IPS-15b (cell line): ENCODE measurements around the gene CAGE1.

Experiments used
- H3K27me3 ChIP-seq: one replicate; pipeline ENCODE4 v1.6.1; 2013; ENCODE audit warnings: low read length; ENCODE audit not compliant: control insufficient read depth, insufficient read depth
- H3K36me3 ChIP-seq: one replicate; pipeline ENCODE4 v1.6.1; 2013; ENCODE audit warnings: low read length; ENCODE audit not compliant: control insufficient read depth, insufficient read depth
- H3K4me1 ChIP-seq: one replicate; pipeline ENCODE4 v1.6.1; 2013; ENCODE audit warnings: mild to moderate bottlenecking, low read length; ENCODE audit not compliant: control insufficient read depth, insufficient read depth
- H3K4me3 ChIP-seq: one replicate; pipeline ENCODE4 v1.5.1; 2013; ENCODE audit warnings: low read depth, low read length
- H3K9ac ChIP-seq: one replicate; pipeline ENCODE4 v1.6.1; 2013; ENCODE audit warnings: low read depth, mild to moderate bottlenecking, low read length
- H3K9me3 ChIP-seq: one replicate; pipeline ENCODE4 v1.6.1; 2013; ENCODE audit warnings: mild to moderate bottlenecking, low read length; ENCODE audit not compliant: control insufficient read depth, insufficient read depth

Gene CAGE1

DNA sequence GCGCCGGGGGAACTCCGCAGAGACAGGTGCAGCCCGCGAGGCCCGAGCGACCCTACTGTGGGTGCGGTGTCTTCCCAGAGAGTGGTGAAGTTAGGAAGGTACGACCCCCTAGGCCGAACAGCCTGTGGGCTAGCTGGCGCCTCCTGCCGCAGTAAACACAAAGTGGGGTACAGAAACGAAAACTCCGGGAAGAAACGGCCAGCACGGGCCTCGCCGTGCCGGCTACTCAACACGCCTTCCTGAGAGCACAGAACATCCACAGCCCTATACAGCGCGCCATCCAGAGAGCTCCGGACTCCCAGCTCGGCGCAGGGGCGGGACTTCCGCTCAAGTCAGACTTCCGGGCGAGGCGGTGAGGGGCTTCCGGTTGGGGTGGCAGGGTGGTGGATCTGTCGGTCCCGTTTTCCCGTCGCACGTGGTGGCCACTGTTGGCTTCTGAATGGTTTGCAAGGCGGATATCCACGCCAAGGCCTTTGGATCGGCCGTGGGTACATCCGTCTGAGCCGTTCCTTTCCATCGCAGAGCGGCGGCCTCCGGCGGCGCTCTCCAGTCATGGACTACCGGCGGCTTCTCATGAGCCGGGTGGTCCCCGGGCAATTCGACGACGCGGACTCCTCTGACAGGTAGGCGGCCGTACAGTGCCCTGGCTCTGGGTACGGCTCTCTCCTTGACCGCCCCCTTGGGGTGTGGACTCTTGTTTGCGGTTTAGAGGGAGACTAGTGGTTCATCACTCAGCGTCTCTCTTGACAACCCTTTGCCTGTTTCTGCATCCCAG lies at the start of gene CAGE1, which contains the start of gene RIOK1:
TSS of gene CAGE1 (minus strand) at position 292 of the 775 bp plus-strand sequence. CDS start 2,569 bp downstream, outside the sequence.
TSS of gene RIOK1 (plus strand) at position 358 of the 775 bp plus-strand sequence. CDS start at position 553, 195 bp downstream.
- Histone ChIP-seq H3K9me3 (no peaks in the 10 kb centered on the region), H3K36me3 (no peaks in the 10 kb centered on the region), H3K4me1 (peaks cover 7% of the 10 kb centered on the region), H3K9ac (peak within 1 kb of the TSS; percentile 86), H3K27me3 (no peaks in the 10 kb centered on the region), H3K4me3 (peak within 1 kb of the TSS; percentile 68)

DNA sequence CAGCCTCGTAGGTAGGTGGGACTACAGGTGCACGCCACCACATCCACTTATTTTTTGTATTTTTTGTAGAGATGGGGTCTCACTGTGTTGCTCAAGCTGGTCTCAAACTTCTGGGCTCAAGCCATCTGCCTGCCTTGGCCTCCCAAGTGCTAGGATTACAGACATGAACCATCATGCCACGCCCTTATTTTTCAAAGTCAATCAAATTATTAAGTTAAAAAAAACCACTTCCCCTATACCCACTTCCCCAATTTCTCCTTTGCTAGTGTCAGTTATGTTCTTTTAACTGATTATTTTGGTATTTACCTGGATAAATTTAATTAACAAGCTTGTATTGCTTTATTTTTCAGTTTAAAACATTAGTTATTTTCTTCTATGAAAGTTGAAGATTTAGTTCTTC lies 49.7 kb upstream of the CAGE1 start:
- Histone ChIP-seq H3K36me3 (no peaks in the 10 kb centered on the region), H3K9me3 (no peaks in the 10 kb centered on the region), H3K4me1 (no peaks in the 10 kb centered on the region), H3K27me3 (no peaks in the 10 kb centered on the region), H3K4me3 (no peak overlapping the region), H3K9ac (no peak overlapping the region)

GRCh38 chr6:7438011-7438410 lies 48.5 kb upstream of the CAGE1 start:
- Histone ChIP-seq H3K36me3 (no peaks in the 10 kb centered on the region), H3K9me3 (no peaks in the 10 kb centered on the region), H3K27me3 (no peaks in the 10 kb centered on the region), H3K9ac (no peak overlapping the region), H3K4me3 (no peak overlapping the region), H3K4me1 (no peaks in the 10 kb centered on the region)

GRCh38 chr6:7434672-7435071 lies 45.1 kb upstream of the CAGE1 start:
- H3K36me3 ChIP-seq = no peaks in the 10 kb centered on the region
- no peaks in the 10 kb centered on the region for H3K9me3 ChIP-seq
- no peak overlapping the region for H3K4me3 ChIP-seq
- no peaks in the 10 kb centered on the region for H3K27me3 ChIP-seq
- no peak overlapping the region for H3K9ac ChIP-seq
- H3K4me1 ChIP-seq = no peaks in the 10 kb centered on the region

DNA sequence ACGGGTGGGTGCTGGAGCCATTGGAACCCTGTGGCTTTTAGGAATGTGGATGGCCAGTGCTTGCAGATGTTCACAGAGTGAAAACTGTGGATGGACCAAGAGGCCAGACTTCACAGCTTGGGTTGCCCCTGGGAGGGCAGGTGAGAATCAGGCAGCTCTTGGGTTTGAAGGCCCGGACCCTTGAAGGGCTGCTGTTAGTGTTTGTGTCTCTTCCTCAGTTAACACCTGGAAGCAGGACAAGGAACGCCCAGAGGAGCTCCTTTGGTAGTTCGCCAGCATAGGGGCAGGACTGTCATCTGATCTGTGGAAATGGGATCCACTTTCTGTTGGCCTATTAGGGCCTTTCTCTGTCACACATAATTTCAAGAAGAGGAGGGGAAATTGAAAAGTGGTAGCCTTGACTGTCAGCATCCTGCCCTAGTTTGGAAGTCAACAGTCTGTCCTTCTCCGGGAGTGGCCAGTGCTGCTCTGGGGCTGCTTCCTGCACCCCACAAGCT lies 43.6 kb upstream of the CAGE1 start:
- Histone ChIP-seq H3K4me3 (no peak overlapping the region), H3K9me3 (no peaks in the 10 kb centered on the region), H3K4me1 (no peaks in the 10 kb centered on the region), H3K27me3 (no peaks in the 10 kb centered on the region), H3K9ac (peak overlapping the region; percentile 47), H3K36me3 (no peaks in the 10 kb centered on the region)

- no peak overlapping the region for H3K4me3 ChIP-seq
- H3K4me1 ChIP-seq = no peaks in the 10 kb centered on the region
- peak overlapping the region; percentile 47 for H3K9ac ChIP-seq
- no peaks in the 10 kb centered on the region for H3K36me3 ChIP-seq
- no peaks in the 10 kb centered on the region for H3K27me3 ChIP-seq
- no peaks in the 10 kb centered on the region for H3K9me3 ChIP-seq
These were observed 43.0 kb upstream of the CAGE1 start for GRCh38 chr6:7432391-7433120.

DNA sequence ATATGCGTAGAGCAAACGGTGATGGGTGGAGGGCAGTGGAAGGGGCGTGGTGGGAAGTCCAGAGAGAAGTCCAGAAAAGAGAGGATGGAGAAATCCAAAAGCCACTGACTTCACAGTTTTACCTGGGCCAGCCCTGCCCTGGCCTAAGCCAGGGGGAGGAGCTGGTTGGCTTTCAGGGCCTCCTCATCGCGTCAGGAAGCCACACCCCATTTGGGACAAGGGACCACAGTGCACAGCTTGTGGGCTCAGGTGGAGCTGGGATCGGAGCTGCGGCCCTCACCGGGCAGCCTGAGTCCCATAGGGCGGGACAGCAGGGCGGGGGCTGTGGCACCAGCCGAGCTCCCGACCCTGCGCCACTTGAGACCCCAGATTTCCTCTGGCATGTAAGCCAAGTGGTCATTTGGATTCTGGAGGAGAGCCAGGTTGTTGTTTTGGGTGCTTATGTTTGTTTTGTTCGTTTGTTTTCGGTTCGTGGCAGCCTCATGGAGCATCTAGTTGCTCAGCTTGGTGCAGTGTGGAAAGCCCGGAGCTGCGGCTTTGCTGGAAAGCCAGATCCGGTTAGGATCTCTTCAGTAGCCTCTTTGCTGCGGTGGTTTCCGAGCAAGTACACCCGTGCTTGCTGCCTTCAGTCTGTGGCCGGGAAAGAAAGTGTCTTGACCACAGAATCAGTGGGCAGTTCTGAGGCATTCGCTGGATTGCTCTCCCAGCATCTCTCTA lies 42.3 kb upstream of the CAGE1 start:
- no peaks in the 10 kb centered on the region for H3K36me3 ChIP-seq
- no peak overlapping the region for H3K9ac ChIP-seq
- no peaks in the 10 kb centered on the region for H3K4me1 ChIP-seq
- no peaks in the 10 kb centered on the region for H3K27me3 ChIP-seq
- H3K9me3 ChIP-seq = no peaks in the 10 kb centered on the region
- peak overlapping the region; percentile 35 for H3K4me3 ChIP-seq

DNA sequence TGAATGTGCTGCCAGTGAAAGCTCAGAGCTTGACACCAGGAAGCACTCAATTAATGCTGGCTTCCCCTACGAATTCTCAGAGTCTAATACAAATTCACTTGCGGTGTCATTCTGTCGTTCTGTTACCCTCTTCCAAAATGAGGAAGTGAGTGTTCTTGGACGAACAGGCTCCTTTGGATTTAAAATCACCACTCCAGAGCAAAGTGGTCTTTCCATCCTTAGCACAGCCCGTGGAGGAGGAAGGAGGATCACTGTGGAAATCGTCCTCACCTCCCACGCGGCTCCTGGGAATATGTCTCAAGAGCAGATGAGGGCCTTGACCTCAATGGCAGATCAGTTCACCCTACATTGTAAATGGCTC lies 41.8 kb upstream of the CAGE1 start:
- H3K9ac ChIP-seq = no peak overlapping the region
- H3K4me3 ChIP-seq = no peak overlapping the region
- no peaks in the 10 kb centered on the region for H3K9me3 ChIP-seq

GRCh38 chr6:7426447-7427169 lies 37.1 kb upstream of the CAGE1 start:
- H3K9me3 ChIP-seq = no peaks in the 10 kb centered on the region
- H3K27me3 ChIP-seq = no peaks in the 10 kb centered on the region
- H3K4me3 ChIP-seq = no peak overlapping the region
- no peaks in the 10 kb centered on the region for H3K4me1 ChIP-seq
- no peaks in the 10 kb centered on the region for H3K36me3 ChIP-seq
- H3K9ac ChIP-seq = no peak overlapping the region

More for the DNA sequence above, 41.8 kb upstream of the CAGE1 start:
- Histone ChIP-seq H3K36me3 (no peaks in the 10 kb centered on the region), H3K4me1 (no peaks in the 10 kb centered on the region), H3K27me3 (no peaks in the 10 kb centered on the region)

GRCh38 chr6:7425808-7426190 lies 36.3 kb upstream of the CAGE1 start:
- Histone ChIP-seq H3K4me1 (peaks cover 5% of the 10 kb centered on the region), H3K9ac (no peak overlapping the region), H3K9me3 (no peaks in the 10 kb centered on the region), H3K4me3 (no peak overlapping the region), H3K36me3 (no peaks in the 10 kb centered on the region), H3K27me3 (no peaks in the 10 kb centered on the region)
